22Rv1 (cell line): ENCODE data around the gene SWAP70.

ENCODE experiments used
- ZFX ChIP-seq: fragments of 450-650 bp; IDR thresholded peaks from 2 replicates; pipeline ENCODE4 v1.6.1; 2017; ENCODE audit warnings: antibody characterized with exemption, borderline replicate concordance
- TF ChIP-seq, protein P1 (sequence below): fragments of 450-650 bp; IDR thresholded peaks from 2 replicates; pipeline ENCODE4 v1.5.1; 2017; ENCODE audit warnings: mild to moderate bottlenecking

DNA sequence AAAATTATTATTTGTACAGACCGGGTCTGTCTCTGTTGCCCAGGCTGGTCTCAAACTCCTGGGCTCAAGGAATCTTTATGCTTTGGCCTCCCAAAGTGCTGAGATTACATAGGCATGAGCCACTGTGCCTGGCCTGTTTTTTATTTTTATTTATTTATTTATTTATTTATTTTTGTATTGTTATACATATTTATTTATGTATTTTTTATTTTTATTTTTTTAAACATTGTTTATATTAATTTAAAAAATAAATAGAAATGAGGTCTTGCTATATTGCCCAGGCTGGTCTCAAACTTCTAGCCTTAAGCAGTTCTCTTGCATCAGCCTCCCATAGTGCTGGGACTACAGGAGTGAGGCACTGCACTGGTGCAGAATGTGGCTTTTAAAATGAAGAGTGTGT, 47.0 kb downstream of the SWAP70 start:
- TF ChIP-seq, protein P1, sequence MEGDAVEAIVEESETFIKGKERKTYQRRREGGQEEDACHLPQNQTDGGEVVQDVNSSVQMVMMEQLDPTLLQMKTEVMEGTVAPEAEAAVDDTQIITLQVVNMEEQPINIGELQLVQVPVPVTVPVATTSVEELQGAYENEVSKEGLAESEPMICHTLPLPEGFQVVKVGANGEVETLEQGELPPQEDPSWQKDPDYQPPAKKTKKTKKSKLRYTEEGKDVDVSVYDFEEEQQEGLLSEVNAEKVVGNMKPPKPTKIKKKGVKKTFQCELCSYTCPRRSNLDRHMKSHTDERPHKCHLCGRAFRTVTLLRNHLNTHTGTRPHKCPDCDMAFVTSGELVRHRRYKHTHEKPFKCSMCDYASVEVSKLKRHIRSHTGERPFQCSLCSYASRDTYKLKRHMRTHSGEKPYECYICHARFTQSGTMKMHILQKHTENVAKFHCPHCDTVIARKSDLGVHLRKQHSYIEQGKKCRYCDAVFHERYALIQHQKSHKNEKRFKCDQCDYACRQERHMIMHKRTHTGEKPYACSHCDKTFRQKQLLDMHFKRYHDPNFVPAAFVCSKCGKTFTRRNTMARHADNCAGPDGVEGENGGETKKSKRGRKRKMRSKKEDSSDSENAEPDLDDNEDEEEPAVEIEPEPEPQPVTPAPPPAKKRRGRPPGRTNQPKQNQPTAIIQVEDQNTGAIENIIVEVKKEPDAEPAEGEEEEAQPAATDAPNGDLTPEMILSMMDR = no peak
- TF ChIP-seq ZFX = no peak
